Common myeloid progenitor, CD34-positive (primary cell): Measurements from ENCODE around the gene RPL23.

Experiments
- CTCF ChIA-PET: fragments of 350-600 bp; sonication (Branson Sonifier 250); formaldehyde crosslinking; loops from one replicate; lab custom pipeline; 2021; ENCODE audit warnings: antibody characterized with exemption; lab: Charles Lee
- POLR2A ChIA-PET: fragments of 350-600 bp; sonication (Branson Sonifier 250); formaldehyde crosslinking; loops from one replicate; lab custom pipeline; 2021; ENCODE audit warnings: antibody characterized with exemption; lab: Charles Lee
- DNase-seq, 3 donors: peaks; one replicate each; pipeline versions ENCODE4 v3.0.0 to v3.0.0-alpha.2; 2013
- H3K27ac ChIP-seq, 2 experiments: 1 replicate in 1 of 2; 2 replicates in 1 of 2; pipeline ENCODE4 v1.7.0; 2013; ENCODE audit warnings: inconsistent platforms in 2 of 2, low read length in 2 of 2, mild to moderate bottlenecking in 2 of 2, low read depth in 1 of 2, moderate library complexity in 1 of 2; ENCODE audit not compliant: severe bottlenecking in 2 of 2, insufficient read depth in 1 of 2, poor library complexity in 1 of 2
- H3K27me3 ChIP-seq, 5 experiments: replicated peaks in 2 of 5; 1 replicate in 3 of 5; 2 replicates in 2 of 5; pipeline versions ENCODE4 v1.6.1 to v1.7.0; 2013; ENCODE audit warnings: low read length in 4 of 5, mild to moderate bottlenecking in 2 of 5, moderate library complexity in 2 of 5, inconsistent platforms in 1 of 5; ENCODE audit not compliant: insufficient read depth in 5 of 5, control insufficient read depth in 4 of 5
- H3K36me3 ChIP-seq, 4 experiments: 1 replicate in 2 of 4; 2 replicates in 2 of 4; pipeline versions ENCODE4 v1.6.1 to v1.7.0; 2013; ENCODE audit warnings: low read length in 3 of 4, control low read depth in 1 of 4, mild to moderate bottlenecking in 1 of 4; ENCODE audit not compliant: control insufficient read depth in 4 of 4, insufficient read depth in 4 of 4
- H3K4me1 ChIP-seq, 4 experiments: 1 replicate in 3 of 4; 2 replicates in 1 of 4; pipeline versions ENCODE4 v1.6.1 to v1.7.1; 2013; ENCODE audit warnings: low read length in 3 of 4, mild to moderate bottlenecking in 3 of 4, control low read depth in 1 of 4, inconsistent platforms in 1 of 4, moderate library complexity in 1 of 4; ENCODE audit not compliant: control insufficient read depth in 4 of 4, insufficient read depth in 4 of 4; ENCODE audit errors: control extremely low read depth in 1 of 4
- H3K4me3 ChIP-seq, 7 experiments: 1 replicate in 4 of 7; 2 replicates in 3 of 7; pipeline versions ENCODE4 v1.5.1 to v1.7.0; 2013; ENCODE audit warnings: mild to moderate bottlenecking in 7 of 7, low read length in 6 of 7, moderate library complexity in 6 of 7, inconsistent platforms in 2 of 7, low read depth in 2 of 7, control low read depth in 1 of 7; ENCODE audit not compliant: insufficient read depth in 4 of 7, control insufficient read depth in 1 of 7; ENCODE audit errors: extremely low read depth in 1 of 7
- H3K9me3 ChIP-seq, 5 experiments: 1 replicate in 4 of 5; 2 replicates in 1 of 5; pipeline versions ENCODE4 v1.6.1 to v1.7.1; 2013; ENCODE audit warnings: low read length in 4 of 5, mild to moderate bottlenecking in 2 of 5, inconsistent platforms in 1 of 5, low read depth in 1 of 5, moderate library complexity in 1 of 5; ENCODE audit not compliant: control insufficient read depth in 4 of 5, insufficient read depth in 2 of 5; ENCODE audit errors: control extremely low read depth in 1 of 5
- WGBS: methylation state at CpG from one replicate; pipeline ENCODE4 v1.1.5; 2013; ENCODE audit not compliant: insufficient coverage; 5-methylcytosine and 5-hydroxymethylcytosine counted together

RPL23 gene

GRCh38 chr17:38892620-38893019 is 39.1 kb upstream of the RPL23 start:
- no peaks in the 10 kb centered on the region for H3K9me3 ChIP-seq
- H3K36me3 ChIP-seq: peaks cover 11 to 67% (median 40%) of the 10 kb centered on the region in 4 experiments
- ChIA-PET POLR2A (interaction anchor here (1.3 kb wide), 1 partner anchor 23 kb away, joined by 4 read pairs; the partner anchor contains the start of gene LASP1), CTCF (interaction anchor here (0.9 to 3.9 kb wide), 3 partner anchors 20 to 33 kb away, joined by 3 to 15 read pairs (median 8); partner anchors contain the start of gene LASP1NB)
- no peak overlapping the region for H3K4me3 ChIP-seq
- DNase-seq: no peak
- H3K27ac ChIP-seq: no peak overlapping the region
- 80% methylated on average over 6 of the region's 13 CpGs for WGBS
- H3K27me3 ChIP-seq: no peaks in the 10 kb centered on the region
- peaks cover 2 to 67% (median 32%) of the 10 kb centered on the region in 4 experiments for H3K4me1 ChIP-seq

GRCh38 chr17:38892083-38892482 is 38.6 kb upstream of the RPL23 start:
- Histone ChIP-seq H3K4me1 (peaks cover 0 to 61% (median 27%) of the 10 kb centered on the region in 4 experiments), H3K27me3 (no peaks in the 10 kb centered on the region), H3K9me3 (no peaks in the 10 kb centered on the region), H3K27ac (peak overlapping the region in 1 of 2 experiments; percentile 49), H3K36me3 (peaks cover 11 to 71% (median 43%) of the 10 kb centered on the region in 4 experiments), H3K4me3 (no peak overlapping the region)
- POLR2A ChIA-PET: no interaction called here
- WGBS: 93% methylated on average over 4 of the region's 4 CpGs
- CTCF ChIA-PET: interaction anchor here (1.9 to 3.9 kb wide), 2 partner anchors 20 to 32 kb away, joined by 8 to 15 read pairs; no protein-coding TSS in a partner anchor
- DNase-seq: no peak

- no peaks in the 10 kb centered on the region for H3K9me3 ChIP-seq
- H3K4me3 ChIP-seq: no peak overlapping the region
- WGBS: 96% methylated on average over 8 of the region's 8 CpGs
- H3K36me3 ChIP-seq: peaks cover 11 to 70% (median 41%) of the 10 kb centered on the region in 4 experiments
- no peak for DNase-seq
- ChIA-PET CTCF (interaction anchor here (1.9 to 3.9 kb wide), 2 partner anchors 19 to 32 kb away, joined by 8 to 15 read pairs; no protein-coding TSS in a partner anchor), POLR2A (interaction anchor here (0.9 kb wide), 1 partner anchor 9 kb away, joined by 4 read pairs; no protein-coding TSS in a partner anchor)
- H3K27me3 ChIP-seq: no peaks in the 10 kb centered on the region
- peaks cover 0 to 57% (median 22%) of the 10 kb centered on the region in 4 experiments for H3K4me1 ChIP-seq
- H3K27ac ChIP-seq: no peak overlapping the region
These were observed 37.9 kb upstream of the RPL23 start for GRCh38 chr17:38891441-38891840.

GRCh38 chr17:38890410-38890746 is 36.9 kb upstream of the RPL23 start:
- DNase-seq: no peak

GRCh38 chr17:38889745-38890409 is 36.4 kb upstream of the RPL23 start:
- H3K27ac ChIP-seq: peak overlapping the region in 1 of 2 experiments; percentile 0
- no peaks in the 10 kb centered on the region for H3K9me3 ChIP-seq
- H3K4me3 ChIP-seq: no peak overlapping the region
- ChIA-PET POLR2A (interaction anchor here (0.7 kb wide), 1 partner anchor 9 kb away, joined by 3 read pairs; no protein-coding TSS in a partner anchor), CTCF (no interaction called here)
- H3K4me1 ChIP-seq: peaks cover 0 to 63% (median 24%) of the 10 kb centered on the region in 4 experiments
- no peak for DNase-seq
- H3K36me3 ChIP-seq: peaks cover 9 to 76% (median 40%) of the 10 kb centered on the region in 4 experiments
- H3K27me3 ChIP-seq: no peaks in the 10 kb centered on the region
- 92% methylated on average over 12 of the region's 12 CpGs for WGBS

More at GRCh38 chr17:38890410-38890746, 36.9 kb upstream of the RPL23 start:
- 86% methylated on average over 6 of the region's 8 CpGs for WGBS
- peaks cover 0 to 58% (median 22%) of the 10 kb centered on the region in 4 experiments for H3K4me1 ChIP-seq
- no peaks in the 10 kb centered on the region for H3K9me3 ChIP-seq
- ChIA-PET POLR2A (no interaction called here), CTCF (no interaction called here)
- H3K36me3 ChIP-seq: peaks cover 9 to 71% (median 37%) of the 10 kb centered on the region in 4 experiments
- no peak overlapping the region for H3K27ac ChIP-seq
- no peaks in the 10 kb centered on the region for H3K27me3 ChIP-seq
- H3K4me3 ChIP-seq: no peak overlapping the region

GRCh38 chr17:38888842-38889241 is 35.3 kb upstream of the RPL23 start:
- no peak overlapping the region for H3K27ac ChIP-seq
- H3K27me3 ChIP-seq: no peaks in the 10 kb centered on the region
- POLR2A ChIA-PET: interaction anchor here (0.5 kb wide), 1 partner anchor 13 kb away, joined by 3 read pairs; no protein-coding TSS in a partner anchor
- CTCF ChIA-PET: no interaction called here
- DNase-seq: no peak
- H3K36me3 ChIP-seq: peaks cover 9 to 75% (median 37%) of the 10 kb centered on the region in 4 experiments
- H3K9me3 ChIP-seq: no peaks in the 10 kb centered on the region
- WGBS: over 99% methylated on average over 9 of the region's 9 CpGs
- peaks cover 0 to 64% (median 27%) of the 10 kb centered on the region in 4 experiments for H3K4me1 ChIP-seq
- no peak overlapping the region for H3K4me3 ChIP-seq

- Histone ChIP-seq H3K27me3 (no peaks in the 10 kb centered on the region), H3K9me3 (no peaks in the 10 kb centered on the region), H3K36me3 (peaks cover 6 to 71% (median 32%) of the 10 kb centered on the region in 4 experiments), H3K4me1 (peaks cover 2 to 62% (median 28%) of the 10 kb centered on the region in 4 experiments), H3K4me3 (no peak overlapping the region), H3K27ac (no peak overlapping the region)
- CTCF ChIA-PET: interaction anchor here (1.1 to 2.4 kb wide), 2 partner anchors 11 to 15 kb away, joined by 3 to 9 read pairs; no protein-coding TSS in a partner anchor
- POLR2A ChIA-PET: no interaction called here
- DNase-seq: no peak
- 96% methylated on average over 3 of the region's 8 CpGs for WGBS
These were observed 33.1 kb upstream of the RPL23 start for GRCh38 chr17:38886643-38887010.
